ENCODE data around the gene HEMGN. TPM values are rescaled to one million over a fixed set of nuclear protein-coding genes. Genes with fewer than 3 reads are reported as not detected.

Gene HEMGN
- total and polyA plus RNA-seq, 2 of the 13 experiments (the other 11 are each of a cell fraction or from before 2014, with no cell fraction given) = not detected

GRCh38 chr9:97972753-97973152, 34.8 kb upstream of the HEMGN start:
- H3K4me2 ChIP-seq (ENCODE audit: low read depth, low read length) = no peak overlapping the region
- ChIA-PET POLR2A (no interaction called here), CTCF (ENCODE audit: low intra/inter-chr PET ratio, low total read pairs) (no interaction called here)
- H3K27me3 ChIP-seq (ENCODE audit: control insufficient read depth in 1 of 2, insufficient read depth in 2 of 2, low read length in 2 of 2) = no peaks in the 10 kb centered on the region
- no peak overlapping the region for H2AFZ ChIP-seq (ENCODE audit: low read length)
- no TSS peak for BruUV-seq (replicated peaks)
- no peak for FAIRE-seq
- no peak for DNase-seq (ENCODE audit: low spot score)
- 59% methylated on average over 4 of the region's 4 CpGs for WGBS (ENCODE audit: low lambda C conversion rate)
- no peak overlapping the region for H3K27ac ChIP-seq (ENCODE audit: extremely low read length, insufficient read depth, low read length)
- no peaks in the 10 kb centered on the region for H3K9me3 ChIP-seq (ENCODE audit: low read length)
- no peaks in the 10 kb centered on the region for H3K79me2 ChIP-seq (ENCODE audit: insufficient read depth, low read length)
- TF ChIP-seq ZBTB3 (CRISPR knock-in tag; IDR thresholded peaks at IDR 0.05; ENCODE audit: borderline replicate concordance, low read depth) = no peak
- TF ChIP-seq KDM6A (CRISPR knock-in tag; IDR thresholded peaks at IDR 0.05; ENCODE audit: low read depth) = no peak
- TF ChIP-seq GLMP (CRISPR knock-in tag; IDR thresholded peaks at IDR 0.05; ENCODE audit: borderline replicate concordance) = no peak
- no peak for TF ChIP-seq E2F1 (CRISPR knock-in tag; IDR thresholded peaks at IDR 0.05)
- TF ChIP-seq ZSCAN29 (CRISPR knock-in tag; conservative IDR thresholded peaks at IDR 0.05) = no peak
- TF ChIP-seq CCAR2 (optimal IDR thresholded peaks at IDR 0.05; ENCODE audit: low read depth, low read length) = no peak
- no peak for TF ChIP-seq ZNF367 (CRISPR knock-in tag; IDR thresholded peaks at IDR 0.05; ENCODE audit: borderline replicate concordance)
- no peak for TF ChIP-seq ZNF749 (CRISPR knock-in tag; IDR thresholded peaks at IDR 0.05; ENCODE audit: borderline replicate concordance)
- no peak for TF ChIP-seq PHF20 (CRISPR knock-in tag; IDR thresholded peaks at IDR 0.05)
- no peak for TF ChIP-seq CBX1 (IDR thresholded peaks at IDR 0.05; ENCODE audit: low read depth)
- TF ChIP-seq CSRNP2 (CRISPR knock-in tag; conservative IDR thresholded peaks at IDR 0.05; ENCODE audit: low read depth) = no peak
- TF ChIP-seq ZNF510 (CRISPR knock-in tag; IDR thresholded peaks at IDR 0.05; ENCODE audit: low read depth) = no peak
- no peak for TF ChIP-seq GABPB1 (CRISPR knock-in tag; IDR thresholded peaks at IDR 0.05)
- no peak for TF ChIP-seq ZNF766 (CRISPR knock-in tag; IDR thresholded peaks at IDR 0.05; ENCODE audit: borderline replicate concordance)
- TF ChIP-seq FOSL2 (CRISPR knock-in tag; IDR thresholded peaks at IDR 0.05) = no peak
- no peak overlapping the region for H3K9ac ChIP-seq (ENCODE audit: insufficient read depth, low read depth, low read length)
- in situ Hi-C loops (cut with HindIII; ENCODE audit: extremely low pct_ligation_motif_present, low pct_unique_long_range_greater_than_20kb) (no loop called here), intact Hi-C loops (cut with micrococcal nuclease; ENCODE audit: unreplicated experiment) (no loop called here)
- H3K36me3 ChIP-seq (replicated peaks in 1 of 2; ENCODE audit: control insufficient read depth in 1 of 2, insufficient read depth in 2 of 2, low read length in 2 of 2) = no peaks in the 10 kb centered on the region
- H4K20me1 ChIP-seq (ENCODE audit: insufficient read depth, low read length) = no peaks in the 10 kb centered on the region
- no peaks in the 10 kb centered on the region for H3K4me1 ChIP-seq (ENCODE audit: insufficient read depth, low read length)
- ATAC-seq = no peak
- H3K4me3 ChIP-seq (replicated peaks in 1 of 3; ENCODE audit: insufficient read depth in 1 of 3, low read depth in 2 of 3, low read length in 3 of 3) = no peak overlapping the region
